Hematopoietic multipotent progenitor cell treated with erythropoietin and hydrocortisone succinate and interleukin-3 and kit ligand, for 4 days (in vitro differentiated cells): ENCODE results near the gene CALD1.
A peak's percentile ranks its signal among the peaks of the same experiment; 100 is the strongest.

Experiments used
- DNase-seq: peaks from one replicate; pipeline ENCODE4 v3.0.0-alpha.2; 2015

CALD1 gene

DNA sequence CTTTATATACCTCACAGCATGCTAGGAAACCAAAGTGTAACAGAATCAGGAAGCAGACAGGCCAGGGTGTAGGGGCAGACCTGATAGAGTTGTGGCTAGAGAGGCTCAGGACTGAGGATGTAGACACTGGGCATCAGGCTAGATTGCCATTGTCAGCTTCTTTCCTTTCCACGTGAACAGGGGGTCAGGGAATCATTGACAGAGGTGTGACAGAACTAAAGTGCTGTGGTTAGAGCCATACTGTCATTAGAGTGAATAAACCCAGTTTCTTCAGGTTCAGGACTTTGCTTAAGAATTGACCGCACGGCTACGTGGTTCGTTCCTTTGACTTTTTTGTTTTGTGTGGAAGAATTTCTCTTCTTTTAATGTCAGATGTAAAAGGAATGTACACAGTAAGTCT is 90.7 kb downstream of the CALD1 start:
- DNase-seq: no peak

DNA sequence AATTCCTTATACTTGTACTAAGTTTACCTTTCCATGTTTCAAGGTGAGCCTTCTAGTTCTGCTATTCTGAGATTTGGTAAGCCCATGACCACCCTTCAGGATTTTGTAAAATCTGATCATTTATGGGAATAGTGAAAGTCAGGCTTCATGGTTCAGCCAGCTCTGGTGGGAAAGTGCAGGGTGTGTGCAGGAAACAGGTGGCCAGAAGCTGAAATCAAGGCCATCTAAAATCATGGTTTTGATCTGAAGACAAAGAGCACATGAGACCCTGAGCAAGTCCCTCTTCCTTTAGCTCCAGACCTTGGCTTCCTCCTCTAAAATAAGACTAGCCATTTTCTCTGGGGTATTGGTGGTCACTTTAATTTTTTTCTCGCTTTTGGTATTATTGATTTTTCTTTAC is 91.3 kb downstream of the CALD1 start:
- DNase-seq: no peak

DNA sequence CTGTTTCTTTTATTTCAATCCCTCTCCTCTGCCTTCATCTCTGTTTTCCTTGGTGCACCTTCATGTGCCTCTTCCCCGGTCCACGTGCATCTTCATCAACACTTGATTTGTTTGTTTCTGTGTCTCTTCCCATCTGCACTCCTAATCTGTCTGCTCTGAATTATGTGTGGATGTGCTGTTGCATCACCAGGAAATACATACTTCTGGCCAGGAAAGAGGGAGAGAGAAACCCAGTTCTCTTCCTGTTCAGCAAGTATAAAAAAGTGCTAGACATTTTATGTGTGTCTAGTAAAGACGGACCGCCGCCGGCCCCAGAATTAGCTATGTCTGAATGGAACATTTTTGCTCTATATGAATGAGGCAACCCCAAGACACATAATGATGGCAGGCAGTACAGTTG is 93.8 kb downstream of the CALD1 start:
- DNase-seq: no peak

DNA sequence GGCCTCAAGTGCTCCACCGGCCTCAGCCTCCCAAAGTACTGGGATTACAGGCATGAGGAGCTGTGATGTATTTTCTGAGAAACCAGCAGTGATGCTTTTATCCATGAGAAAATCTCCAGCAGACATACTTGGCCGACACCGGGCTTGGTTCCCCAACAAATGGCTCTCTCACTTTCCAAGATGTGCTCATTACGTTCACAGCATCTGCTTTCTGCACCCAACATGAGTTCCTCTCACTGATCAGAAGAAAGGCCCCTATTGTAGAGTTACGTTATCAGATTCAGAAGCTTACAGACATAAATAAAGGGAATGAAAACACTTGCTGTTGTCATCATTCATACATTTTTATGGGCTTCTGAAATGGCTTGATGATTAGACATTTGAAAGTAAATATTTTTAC is 95.0 kb downstream of the CALD1 start:
- no peak for DNase-seq

DNA sequence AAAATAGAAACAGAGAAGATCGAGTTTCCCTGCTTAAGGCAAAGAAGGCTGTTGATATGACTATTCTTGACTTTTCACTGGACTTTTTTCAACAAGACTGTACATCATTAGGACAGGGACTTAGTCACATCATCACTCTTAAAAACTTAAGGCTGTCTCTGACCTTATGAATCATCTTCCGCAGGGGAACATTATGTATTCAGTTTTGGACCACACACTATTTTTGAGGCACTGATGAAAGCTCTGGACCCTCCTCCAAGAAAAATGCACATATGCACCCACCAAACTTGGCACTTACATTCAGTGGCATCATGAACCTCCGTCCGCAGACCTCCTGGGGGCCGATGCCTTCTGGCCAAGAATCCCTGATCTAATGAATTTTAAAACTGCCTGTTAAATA is 96.4 kb downstream of the CALD1 start:
- no peak for DNase-seq

DNA sequence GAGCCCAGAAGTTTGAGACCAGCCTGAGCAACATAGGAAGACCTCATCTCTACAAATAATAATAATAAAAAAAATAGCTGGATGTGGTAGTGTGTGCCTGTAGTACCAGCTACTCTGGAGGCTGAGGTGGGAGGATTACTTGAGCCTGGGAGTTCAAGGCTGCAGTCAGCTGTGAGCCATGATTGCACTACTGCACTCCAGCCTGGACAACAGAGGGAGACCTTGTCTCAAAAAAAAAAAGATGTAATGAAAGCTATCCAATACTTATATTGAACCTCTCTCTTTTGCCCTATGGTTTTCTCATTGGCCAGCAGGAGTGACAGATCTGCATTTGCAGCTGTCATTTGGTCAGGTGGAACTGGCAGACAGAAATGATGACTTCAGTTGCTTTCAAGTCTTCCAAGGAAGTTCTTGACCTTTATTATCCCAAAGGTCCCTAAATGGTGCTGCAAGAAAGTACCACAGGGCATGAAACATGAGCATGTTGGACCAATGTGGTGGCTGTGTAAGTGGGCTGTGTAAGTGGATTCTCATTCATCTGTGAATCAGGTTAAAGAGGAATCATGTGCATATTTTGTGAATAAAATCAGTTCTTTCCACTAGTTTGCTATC is 99.4 kb downstream of the CALD1 start:
- DNase-seq: no peak

DNA sequence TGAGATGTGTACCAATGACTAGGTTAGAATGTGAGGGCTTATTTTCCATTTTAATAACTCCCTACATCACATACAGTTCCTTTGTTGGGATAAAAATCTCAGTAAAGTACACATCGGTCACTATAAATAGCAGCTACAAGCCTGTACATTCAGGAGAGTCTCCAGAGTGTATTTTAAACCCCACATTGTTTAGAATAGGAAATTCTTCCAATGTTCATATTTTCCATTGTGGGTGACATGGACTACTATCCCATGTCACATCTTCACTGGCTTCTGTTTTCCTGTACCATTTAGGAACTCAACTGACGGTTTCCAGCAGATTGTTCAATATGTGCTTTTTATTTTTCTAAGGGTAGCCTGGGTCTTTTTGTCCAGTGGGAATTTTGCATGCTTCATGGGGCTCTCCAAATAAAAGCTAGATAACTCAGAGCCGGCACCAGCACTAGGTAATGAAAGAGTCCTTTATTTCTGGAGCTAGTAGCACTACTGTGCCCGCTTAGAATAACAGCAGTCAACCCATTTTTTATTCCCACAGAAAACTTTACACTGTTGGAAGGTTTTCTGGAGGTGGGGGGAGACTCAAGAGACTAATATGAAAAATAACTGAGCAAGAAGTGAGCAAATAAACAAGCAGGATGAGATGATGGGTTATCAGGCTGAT is 100.5 kb downstream of the CALD1 start:
- DNase-seq: no peak

DNA sequence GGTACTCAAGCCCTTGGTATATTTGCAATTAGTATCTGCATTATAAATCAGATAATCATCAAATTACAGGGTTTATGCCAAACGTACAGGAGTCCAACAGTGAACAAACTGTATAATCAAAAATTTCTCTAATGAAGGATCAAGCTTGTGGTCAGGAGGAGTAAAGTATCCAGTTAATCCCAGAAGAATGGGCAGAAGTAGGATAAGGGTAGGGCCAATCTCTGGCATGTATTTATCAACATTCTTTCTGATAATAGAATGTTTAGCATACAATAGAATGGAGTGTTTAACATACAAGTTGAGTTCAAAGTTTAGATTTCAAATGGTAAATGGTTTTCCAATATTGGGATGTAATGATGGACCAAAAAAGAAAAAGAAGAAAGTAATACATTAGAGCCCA is 103.0 kb downstream of the CALD1 start:
- no peak for DNase-seq

DNA sequence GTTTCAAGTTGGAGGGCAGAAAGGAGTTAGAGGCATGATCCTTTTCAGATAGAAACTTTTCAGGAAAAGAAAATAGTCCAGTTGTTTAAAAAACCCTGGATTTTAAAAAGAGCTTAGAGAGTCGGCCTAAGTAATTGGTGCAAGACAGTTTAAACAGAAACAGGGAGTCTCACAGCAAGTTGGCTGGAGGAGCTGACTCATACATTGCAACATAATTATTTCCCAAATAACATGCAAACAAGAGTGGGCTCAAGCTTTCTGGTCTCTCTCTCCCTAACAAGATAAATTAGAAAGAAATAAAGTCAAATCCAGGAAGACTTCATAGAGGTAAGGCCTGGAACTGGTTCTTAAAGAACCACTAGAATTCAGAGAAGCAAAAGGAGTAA is 106.5 kb downstream of the CALD1 start:
- DNase-seq: peak; percentile 38

DNA sequence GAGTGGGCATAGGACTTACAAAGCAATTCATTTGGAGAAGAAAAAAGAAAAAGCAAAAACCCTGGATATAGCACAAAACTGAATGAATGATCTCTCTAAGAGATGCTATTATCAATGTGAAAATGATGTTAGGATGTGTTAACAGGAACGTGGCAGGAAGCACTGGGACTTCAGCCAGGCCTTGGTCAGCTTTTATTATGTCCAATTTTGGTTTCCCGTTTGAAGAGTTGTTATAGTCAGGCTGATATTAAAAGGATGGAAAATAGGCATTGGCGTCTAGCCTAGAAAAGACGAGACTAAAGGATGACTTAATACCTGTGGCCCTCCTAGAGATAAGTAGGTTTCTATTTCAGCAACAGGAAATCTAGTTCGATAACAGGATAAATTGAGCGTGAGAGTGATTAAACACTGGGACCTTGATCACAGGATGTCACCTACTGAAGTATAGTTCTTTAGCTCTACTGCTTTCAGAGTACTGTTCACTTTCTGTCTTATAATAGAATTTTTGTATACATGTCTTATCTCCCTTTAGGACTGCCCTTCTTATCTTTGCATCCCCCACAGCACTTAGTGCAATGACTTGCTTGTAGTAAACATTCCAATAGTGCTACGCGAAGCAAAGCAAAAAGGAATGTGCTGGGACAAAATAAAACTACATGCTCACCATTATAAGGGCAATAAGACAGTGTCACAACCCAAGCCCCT is 107.1 kb downstream of the CALD1 start:
- DNase-seq: no peak

DNA sequence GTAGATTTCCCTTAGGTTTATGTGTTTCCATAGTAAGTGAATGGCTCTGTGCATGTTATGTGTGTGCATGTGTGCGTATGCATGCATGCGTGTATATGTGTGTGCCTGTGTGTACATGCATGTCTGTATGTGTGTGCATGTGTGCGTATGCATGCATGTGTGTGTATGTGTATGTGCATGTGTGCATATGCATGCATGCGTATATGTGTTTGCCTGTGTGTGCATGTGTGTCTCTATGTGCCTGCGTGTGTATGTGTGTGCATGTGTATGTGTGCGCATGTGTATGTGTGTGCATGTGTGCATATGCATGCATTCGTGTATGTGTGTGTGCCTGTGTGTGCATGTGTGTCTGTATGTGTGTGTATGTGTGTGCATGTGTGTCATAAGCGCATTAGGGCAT is 108.1 kb downstream of the CALD1 start:
- no peak for DNase-seq

DNA sequence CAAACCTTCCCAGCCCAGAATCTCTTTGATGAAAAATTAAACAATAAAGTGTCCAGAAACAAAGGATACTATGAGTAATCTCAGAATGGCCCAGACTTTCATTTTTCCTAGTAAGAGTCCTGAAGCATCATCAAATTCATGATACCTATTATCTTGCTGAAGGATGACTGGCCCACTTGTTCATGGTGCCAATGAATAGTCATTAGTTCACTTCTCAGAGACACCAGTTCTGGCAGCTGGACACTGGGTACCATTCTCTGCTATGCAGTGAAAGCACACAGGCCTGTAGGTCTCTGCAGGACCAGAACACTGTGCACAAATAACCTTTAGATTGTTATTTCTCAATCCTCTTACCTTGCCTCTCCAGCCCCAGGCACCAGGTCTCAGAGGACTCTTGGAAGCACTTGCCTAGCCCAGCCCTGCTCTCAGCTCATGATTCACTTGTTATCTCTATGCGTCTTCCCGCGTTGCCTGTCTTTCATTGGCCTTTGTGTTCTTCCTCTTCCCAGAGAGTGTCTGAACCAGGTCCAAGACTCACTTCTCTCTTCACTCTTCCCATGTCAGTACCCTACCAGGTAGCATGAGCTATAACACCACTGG is 108.8 kb downstream of the CALD1 start:
- DNase-seq: no peak

DNA sequence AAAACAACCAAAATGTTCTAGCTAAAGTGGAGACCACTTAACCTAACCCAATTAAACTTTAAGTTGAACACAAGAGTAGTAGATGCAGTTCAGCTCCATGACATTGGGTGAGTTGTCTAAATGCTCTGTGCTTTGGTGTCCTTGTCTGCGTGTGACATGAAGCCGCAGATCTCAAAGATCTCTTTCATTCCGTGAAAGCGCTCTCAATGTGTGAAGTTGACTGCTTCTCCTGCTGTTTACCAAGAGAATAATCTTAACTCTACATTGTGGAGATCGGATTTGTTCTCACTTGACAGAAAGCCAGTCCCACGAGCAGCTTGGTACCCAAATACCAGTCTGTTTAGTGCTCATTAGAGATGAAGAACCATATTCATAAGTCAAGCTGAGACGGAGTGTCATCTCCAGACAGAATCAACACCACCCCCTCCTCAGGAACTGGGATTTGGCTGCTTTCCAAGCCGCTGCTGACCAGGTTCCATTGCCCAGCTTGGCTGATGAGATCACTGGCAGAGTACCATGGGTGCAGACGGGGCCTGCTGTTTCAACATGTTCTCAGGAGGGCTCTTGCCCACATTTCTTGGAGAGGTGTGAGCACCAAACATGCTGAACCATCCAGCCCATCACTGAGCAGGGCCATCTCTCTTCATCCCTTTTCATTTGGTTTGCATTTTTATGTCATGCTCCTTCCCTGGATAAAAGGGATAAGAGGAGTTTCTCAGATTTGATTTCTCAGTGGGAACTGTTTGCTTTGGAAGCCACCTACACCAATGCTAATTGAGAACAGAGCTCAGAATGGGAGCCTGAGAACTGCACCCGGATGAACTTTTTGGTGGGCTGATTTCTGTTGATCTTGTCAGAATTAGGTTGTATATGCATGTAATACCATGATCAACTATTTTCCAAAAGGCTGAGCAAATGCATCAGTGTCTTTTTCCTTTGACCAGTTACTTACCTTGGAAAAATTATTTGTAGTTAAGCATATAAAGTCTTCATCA is 111.1 kb downstream of the CALD1 start:
- DNase-seq: no peak

DNA sequence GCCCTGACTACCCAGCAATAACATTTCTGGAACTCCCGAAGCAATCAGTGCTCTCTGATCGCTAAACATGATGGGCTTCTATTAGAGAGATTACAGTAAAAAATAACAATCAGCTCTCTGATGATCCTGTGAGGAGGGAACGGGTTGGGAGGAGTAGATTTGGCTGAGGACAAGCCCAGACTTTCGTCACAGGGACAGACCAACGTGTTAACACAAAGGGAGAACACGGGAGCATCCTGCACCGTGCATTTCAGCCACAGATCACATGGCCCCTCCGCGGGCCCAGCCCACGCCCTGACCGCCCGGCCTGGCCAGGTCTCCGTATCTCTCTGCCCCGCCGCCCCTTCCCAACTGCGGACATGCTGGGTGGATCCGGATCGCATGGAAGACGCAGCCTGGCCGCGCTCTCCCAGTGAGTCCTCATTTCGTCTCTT is 111.8 kb downstream of the CALD1 start:
- peak; percentile 22 for DNase-seq

DNA sequence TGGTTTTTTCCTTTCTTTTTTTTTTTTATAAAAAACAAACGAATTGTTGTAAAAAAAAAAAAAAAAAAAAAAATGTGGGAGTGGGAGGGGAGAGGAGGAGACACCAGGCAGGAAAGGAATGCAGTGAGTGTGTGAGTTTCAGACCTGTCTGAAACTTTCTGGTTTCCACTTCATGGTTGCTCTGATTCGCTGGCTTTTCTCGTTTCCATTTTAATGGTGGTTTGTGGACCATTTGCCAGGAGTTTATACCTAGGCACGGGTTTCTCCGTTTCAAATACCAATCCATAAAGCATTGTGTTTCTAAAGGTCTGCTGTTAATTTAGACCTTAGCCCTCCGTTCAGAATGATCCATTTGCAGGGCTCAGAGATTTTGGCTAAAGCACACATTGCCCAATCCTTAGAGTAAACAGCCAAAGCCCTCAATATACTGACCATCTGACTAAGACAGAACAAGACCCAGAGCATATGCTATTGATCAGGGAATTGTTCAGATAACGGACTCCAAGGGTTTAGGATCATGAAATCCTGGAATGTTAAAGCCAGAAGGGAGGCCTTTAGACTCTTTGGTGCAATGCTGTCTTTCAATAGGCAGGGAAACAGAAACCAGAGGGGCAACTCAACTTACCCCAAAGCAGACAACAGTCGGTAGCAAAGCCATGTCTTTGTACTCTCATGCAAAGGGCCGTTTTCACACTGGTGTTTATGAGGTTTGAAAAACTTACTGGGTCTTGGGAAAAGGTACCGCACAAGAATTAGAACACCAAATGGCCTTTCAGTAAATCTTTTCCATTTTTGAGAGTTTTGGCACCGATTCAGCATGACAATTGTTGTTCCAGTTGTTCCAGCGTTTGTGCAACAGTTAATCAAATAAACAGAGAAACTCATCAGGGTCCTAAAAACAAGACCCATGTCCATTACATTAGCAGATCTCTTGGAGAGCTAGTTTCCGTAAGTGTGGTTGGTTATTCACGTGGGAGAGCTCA is 112.6 kb downstream of the CALD1 start:
- no peak for DNase-seq

DNA sequence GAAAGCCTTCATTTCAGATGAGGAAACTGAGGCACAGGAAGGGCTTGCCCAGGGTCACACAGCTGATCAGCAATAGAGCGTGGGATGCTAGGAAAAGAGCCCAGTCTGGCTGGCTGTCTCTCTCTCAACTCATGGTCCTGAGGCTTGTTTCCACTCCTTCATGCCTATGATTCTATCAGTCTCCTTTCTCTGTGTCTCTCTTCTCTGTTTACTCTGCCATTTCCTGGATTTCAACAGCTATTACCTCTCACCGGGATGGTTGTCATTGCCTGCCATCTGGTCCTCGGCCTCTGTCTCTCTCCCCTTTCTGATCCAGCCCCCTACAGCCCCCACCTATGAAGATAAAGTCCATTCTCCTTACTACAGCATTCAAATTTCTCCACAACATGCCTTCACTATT is 113.5 kb downstream of the CALD1 start:
- no peak for DNase-seq

DNA sequence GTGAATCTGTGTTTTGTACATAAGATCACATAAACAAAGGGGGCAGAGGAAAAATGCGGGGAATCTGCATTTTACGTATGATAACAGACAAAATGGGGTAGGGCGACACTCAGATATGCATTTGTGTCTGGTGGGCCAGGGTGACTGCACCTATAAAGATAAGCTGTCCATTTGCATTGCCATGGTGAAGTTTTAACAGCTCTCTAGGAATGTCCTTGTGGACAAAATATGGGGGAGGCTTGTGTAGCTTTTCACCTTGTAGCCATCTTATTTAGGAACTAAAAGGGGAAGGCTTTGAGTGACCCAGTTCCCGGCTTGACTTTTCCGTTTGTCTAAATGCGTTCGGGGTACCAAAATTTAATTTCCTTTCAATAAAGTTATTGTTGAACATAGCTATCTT is 114.5 kb downstream of the CALD1 start:
- DNase-seq: no peak

DNA sequence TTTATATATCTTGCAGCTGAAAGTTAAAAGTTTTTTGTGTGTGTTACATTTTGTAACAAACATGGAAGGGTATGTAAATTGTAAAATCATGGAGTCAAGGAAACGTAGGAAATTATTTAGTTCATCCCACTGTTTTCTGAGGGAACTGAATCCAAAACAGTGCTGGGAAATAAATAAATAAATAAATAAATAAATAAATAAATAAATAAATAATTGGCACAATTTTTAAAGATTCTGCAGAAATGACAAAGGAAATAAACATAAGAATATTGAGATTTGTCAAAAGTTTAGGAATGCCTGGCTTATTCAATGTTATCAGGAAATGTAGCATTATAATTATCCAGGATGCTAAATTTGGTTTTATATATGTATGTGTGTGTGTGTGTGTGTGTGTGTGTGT is 115.5 kb downstream of the CALD1 start:
- no peak for DNase-seq

DNA sequence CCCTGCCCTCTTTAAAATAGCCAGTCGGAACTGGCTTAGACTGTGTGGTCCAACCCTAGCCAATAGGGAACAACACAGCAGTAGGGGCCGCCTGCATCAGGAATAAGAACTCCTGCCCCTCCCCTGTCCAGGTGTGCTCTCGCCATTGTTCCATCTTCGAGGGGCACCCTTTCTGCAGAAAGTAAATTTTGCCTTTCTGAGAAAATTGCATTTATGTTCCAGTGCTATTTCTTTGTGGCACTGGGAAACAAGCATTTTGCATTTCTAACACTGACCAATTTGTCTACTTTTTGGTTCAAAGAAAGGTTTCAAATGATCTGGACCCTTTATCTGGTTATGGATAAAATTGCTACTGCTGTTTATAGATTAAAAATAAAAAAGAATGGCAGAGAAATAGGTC is 116.6 kb downstream of the CALD1 start:
- no peak for DNase-seq

DNA sequence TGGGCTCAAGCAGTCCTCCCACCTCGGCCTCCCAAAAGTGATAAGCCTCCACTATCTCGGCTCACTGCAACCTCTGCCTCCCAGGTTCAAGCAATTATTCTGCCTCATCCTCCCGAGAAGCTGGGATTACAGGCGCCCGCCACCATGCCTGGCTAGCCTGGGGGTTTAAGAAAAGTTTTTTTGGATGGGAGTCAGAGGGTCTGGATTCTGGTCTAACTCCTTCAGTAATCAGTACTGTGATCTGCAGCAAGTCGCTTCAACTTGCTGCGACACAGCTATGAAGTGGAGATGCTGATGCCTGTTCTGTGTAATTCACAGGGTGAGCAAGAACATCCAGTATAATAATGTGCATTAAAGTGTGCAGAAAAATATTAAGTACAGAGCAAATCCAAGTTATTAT is 118.5 kb downstream of the CALD1 start:
- no peak for DNase-seq

DNA sequence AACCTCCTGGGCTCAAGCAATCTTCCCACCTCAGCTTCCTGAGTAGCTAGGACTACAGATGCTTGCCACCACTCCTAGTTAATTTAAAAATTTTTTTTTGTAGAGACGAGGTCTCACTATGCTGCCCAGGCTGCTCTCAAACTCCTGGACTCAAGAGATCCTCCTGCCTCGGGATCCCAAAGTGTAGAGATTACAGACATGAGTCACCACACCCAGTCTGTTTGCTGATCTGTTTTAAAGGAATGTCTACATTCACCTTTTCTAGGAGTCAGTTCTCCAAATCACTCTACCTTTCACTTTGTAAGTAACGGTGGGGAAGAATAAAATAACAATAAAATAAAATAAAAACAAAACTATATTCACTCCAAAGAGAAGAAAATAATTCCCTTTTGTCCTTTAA is 120.3 kb downstream of the CALD1 start:
- DNase-seq: no peak
